H1 (cell line): ENCODE results near the gene ETS1. TPM values are rescaled to one million over a fixed set of nuclear protein-coding genes. Genes with fewer than 3 reads are reported as not detected.

Source experiments
- CTCF ChIA-PET: fragments of 300-600 bp; sonication (Branson Sonifier 250); formaldehyde crosslinking; loops from one replicate; lab custom pipeline; 2021; ENCODE audit not compliant: partially characterized antibody; lab: Charles Lee
- POLR2A ChIA-PET: fragments of 300-600 bp; sonication (Branson Sonifier 250); formaldehyde crosslinking; loops from one replicate; lab custom pipeline; 2021; ENCODE audit warnings: inconsistent platforms; ENCODE audit not compliant: partially characterized antibody; lab: Charles Lee
- DNase-seq, 2 experiments: peaks; one replicate each; pipeline versions ENCODE4 v3.0.0 to v3.0.0-alpha.2; 2010 to 2022; ENCODE audit warnings: low spot score in 2 of 2, low read depth in 1 of 2, mixed read lengths in 1 of 2
- FAIRE-seq: peaks from 2 replicates; lab custom pipeline; 2011; peaks lifted over from hg19 to GRCh38; lab: Jason Lieb, UNC
- H2AFZ ChIP-seq: 2 replicates; pipeline ENCODE4 v1.8.1; 2012; ENCODE audit warnings: low read length, inconsistent platforms
- H2AK5ac ChIP-seq: 2 replicates; pipeline ENCODE4 v1.6.1; 2013; ENCODE audit warnings: low read depth, low read length
- H2BK120ac ChIP-seq: replicated peaks from 2 replicates; pipeline ENCODE3; 2013; ENCODE audit warnings: low read depth, low read length, inconsistent platforms
- H2BK12ac ChIP-seq: 2 replicates; pipeline ENCODE4 v1.6.1; 2013; ENCODE audit warnings: low read depth, low read length
- H2BK15ac ChIP-seq: 2 replicates; pipeline ENCODE4 v1.6.1; 2013; ENCODE audit warnings: low read length
- H2BK20ac ChIP-seq: 2 replicates; pipeline ENCODE4 v1.6.1; 2013; ENCODE audit warnings: low read length
- H2BK5ac ChIP-seq: 2 replicates; pipeline ENCODE4 v1.6.1; 2013; ENCODE audit warnings: low read depth, low read length
- H3K14ac ChIP-seq: 2 replicates; pipeline ENCODE4 v1.6.1; 2013; ENCODE audit warnings: inconsistent platforms; ENCODE audit not compliant: insufficient read length
- H3K18ac ChIP-seq: 2 replicates; pipeline ENCODE4 v1.6.1; 2013; ENCODE audit warnings: low read length; ENCODE audit errors: extremely low read depth
- H3K23ac ChIP-seq: 2 replicates; pipeline ENCODE4 v1.6.1; 2013; ENCODE audit warnings: inconsistent platforms; ENCODE audit not compliant: insufficient read length
- H3K23me2 ChIP-seq: 2 replicates; pipeline ENCODE4 v1.6.1; 2013; ENCODE audit warnings: low read depth, low read length
- H3K27ac ChIP-seq: 2 replicates; pipeline ENCODE4 v1.6.1; 2011; ENCODE audit warnings: low read depth, low read length, inconsistent platforms
- H3K27me3 ChIP-seq, 4 experiments: replicated peaks in 1 of 4; 1 replicate in 1 of 4; 2 replicates in 3 of 4; pipeline versions ENCODE4 v1.6.1 to v1.8.1; 2011 to 2013; ENCODE audit warnings: low read length in 3 of 4, mild to moderate bottlenecking in 3 of 4, inconsistent platforms in 2 of 4, mixed read lengths in 2 of 4, moderate library complexity in 1 of 4; ENCODE audit not compliant: control insufficient read depth in 3 of 4, insufficient read depth in 3 of 4; ENCODE audit errors: extremely low read depth in 1 of 4
- H3K36me3 ChIP-seq, 4 experiments: 2 replicates each; pipeline versions ENCODE4 v1.6.1 to v1.8.1; 2011 to 2013; ENCODE audit warnings: mild to moderate bottlenecking in 4 of 4, low read length in 3 of 4, moderate library complexity in 2 of 4, control low read depth in 1 of 4, inconsistent platforms in 1 of 4; ENCODE audit not compliant: insufficient read depth in 4 of 4, control insufficient read depth in 2 of 4
- H3K4ac ChIP-seq: replicated peaks from 2 replicates; pipeline ENCODE3; 2013; ENCODE audit warnings: low read length, low read depth, mixed read lengths, inconsistent platforms; ENCODE audit not compliant: insufficient read length
- H3K4me1 ChIP-seq, 4 experiments: replicated peaks in 1 of 4; 1 replicate in 1 of 4; 2 replicates in 3 of 4; pipeline versions ENCODE4 v1.6.1 to v1.8.1; 2011 to 2013; ENCODE audit warnings: low read length in 3 of 4, inconsistent platforms in 2 of 4, mixed read lengths in 1 of 4; ENCODE audit not compliant: insufficient read depth in 4 of 4, control insufficient read depth in 3 of 4
- H3K4me2 ChIP-seq, 2 experiments: 2 replicates each; pipeline versions ENCODE4 v1.6.1 to v1.8.1; 2011 to 2013; ENCODE audit warnings: low read depth in 2 of 2, low read length in 2 of 2, control low read depth in 1 of 2, inconsistent platforms in 1 of 2, mild to moderate bottlenecking in 1 of 2; ENCODE audit not compliant: insufficient read depth in 1 of 2
- H3K4me3 ChIP-seq, 4 experiments: fragments of 200-600, 300-600 bp in 1 of 4; sonication (generic), shearing (Covaris generic), sonication (Bioruptor Twin) in 1 of 4; 2 replicates each; pipeline versions ENCODE4 v1.5.1 to v1.8.1; 2011 to 2016; ENCODE audit warnings: low read length in 4 of 4, low read depth in 3 of 4, control low read depth in 2 of 4, inconsistent platforms in 2 of 4, mild to moderate bottlenecking in 2 of 4, mixed read lengths in 1 of 4, moderate library complexity in 1 of 4; ENCODE audit not compliant: insufficient read depth in 2 of 4; ENCODE audit errors: extremely low read depth in 1 of 4
- H3K56ac ChIP-seq: replicated peaks from 2 replicates; pipeline ENCODE3; 2013; ENCODE audit warnings: low read depth, mild to moderate bottlenecking, mixed read lengths, low read length, inconsistent platforms; ENCODE audit not compliant: insufficient read length
- H3K79me1 ChIP-seq: 2 replicates; pipeline ENCODE4 v1.6.1; 2013; ENCODE audit warnings: low read depth, low read length, control low read depth
- H3K79me2 ChIP-seq, 2 experiments: 2 replicates each; pipeline versions ENCODE4 v1.6.1 to v1.8.1; 2012 to 2013; ENCODE audit warnings: low read length in 2 of 2, mild to moderate bottlenecking in 2 of 2, inconsistent platforms in 1 of 2; ENCODE audit not compliant: insufficient read depth in 2 of 2, control insufficient read depth in 1 of 2
- H3K9ac ChIP-seq, 4 experiments: replicated peaks in 1 of 4; 1 replicate in 1 of 4; 2 replicates in 3 of 4; pipeline versions ENCODE4 v1.6.1 to v1.8.1; 2011 to 2013; ENCODE audit warnings: low read depth in 3 of 4, low read length in 3 of 4, control low read depth in 2 of 4, mild to moderate bottlenecking in 2 of 4, moderate library complexity in 2 of 4, inconsistent platforms in 1 of 4; ENCODE audit errors: extremely low read depth in 1 of 4
- H3K9me3 ChIP-seq, 2 experiments: 2 replicates each; pipeline versions ENCODE4 v1.6.1 to v1.8.1; 2012 to 2013; ENCODE audit warnings: mild to moderate bottlenecking in 2 of 2, moderate library complexity in 2 of 2, control low read depth in 1 of 2, inconsistent platforms in 1 of 2, low read depth in 1 of 2, low read length in 1 of 2, mixed read lengths in 1 of 2; ENCODE audit not compliant: insufficient read depth in 2 of 2
- H4K20me1 ChIP-seq, 2 experiments: replicated peaks in 1 of 2; 2 replicates each; pipeline versions ENCODE3 to v1.8.1; 2011 to 2013; ENCODE audit warnings: inconsistent platforms in 2 of 2, low read length in 2 of 2, mild to moderate bottlenecking in 1 of 2; ENCODE audit not compliant: insufficient read depth in 2 of 2, control insufficient read depth in 1 of 2
- H4K5ac ChIP-seq: 2 replicates; pipeline ENCODE4 v1.6.1; 2013; ENCODE audit warnings: low read length, low read depth, mixed read lengths, inconsistent platforms; ENCODE audit not compliant: insufficient read length
- H4K8ac ChIP-seq: 2 replicates; pipeline ENCODE4 v1.8.0; 2013; ENCODE audit warnings: mild to moderate bottlenecking, moderate library complexity, low read length, inconsistent platforms; ENCODE audit not compliant: insufficient read depth; ENCODE audit errors: extremely low read depth
- H4K91ac ChIP-seq: replicated peaks from 2 replicates; pipeline ENCODE3; 2013; ENCODE audit warnings: low read length, mixed read lengths, inconsistent platforms; ENCODE audit not compliant: insufficient read length
- BCL11A ChIP-seq, 2 experiments: IDR thresholded peaks; one replicate each; pipeline ENCODE4 v1.6.1; 2011; ENCODE audit warnings: low read depth in 2 of 2, low read length in 2 of 2, mild to moderate bottlenecking in 2 of 2
- CREB1 ChIP-seq: IDR thresholded peaks from 2 replicates; pipeline ENCODE4 v1.6.1; 2012; ENCODE audit warnings: inconsistent platforms
- EGR1 ChIP-seq: IDR thresholded peaks from 2 replicates; pipeline ENCODE4 v1.6.1; 2011; ENCODE audit warnings: low read depth, low read length, borderline replicate concordance
- EZH2 ChIP-seq: fragments of 200-600 bp; sonication (generic); IDR thresholded peaks from 2 replicates; pipeline ENCODE4 v1.7.1; 2012; ENCODE audit warnings: low read depth, mild to moderate bottlenecking, moderate library complexity, low read length, inconsistent platforms; ENCODE audit not compliant: severe bottlenecking
- MAFK ChIP-seq: IDR thresholded peaks from 2 replicates; pipeline ENCODE4 v1.6.1; 2012; ENCODE audit warnings: low read depth, mild to moderate bottlenecking, improper control_type of control experiment, low read length
- POLR2A ChIP-seq, 2 experiments: IDR thresholded peaks; 1 replicate in 1 of 2; 2 replicates in 1 of 2; pipeline ENCODE4 v1.6.1; 2011; ENCODE audit warnings: low read depth in 2 of 2, low read length in 2 of 2, mild to moderate bottlenecking in 2 of 2; ENCODE audit errors: control extremely low read depth in 1 of 2
- RNF2 ChIP-seq: fragments of 200-900, 300-1000 bp; sonication (generic); IDR thresholded peaks from 2 replicates; pipeline ENCODE4 v1.7.1; 2016; ENCODE audit warnings: borderline replicate concordance, low read depth, mild to moderate bottlenecking, antibody characterized with exemption, low read length; ENCODE audit not compliant: poor library complexity, severe bottlenecking; ENCODE audit errors: missing control alignments
- TAF1 ChIP-seq: IDR thresholded peaks from 2 replicates; pipeline ENCODE4 v1.6.1; 2011; ENCODE audit warnings: mild to moderate bottlenecking, low read depth, low read length
- TCF12 ChIP-seq: IDR thresholded peaks from 2 replicates; pipeline ENCODE4 v1.6.1; 2011; ENCODE audit warnings: low read depth, mild to moderate bottlenecking, low read length
- TEAD4 ChIP-seq: IDR thresholded peaks from 2 replicates; pipeline ENCODE4 v1.6.1; 2012; ENCODE audit warnings: low read depth, low read length, inconsistent platforms, mixed read lengths
- ZNF274 ChIP-seq: IDR thresholded peaks from 2 replicates; pipeline ENCODE4 v1.7.0; 2012; ENCODE audit warnings: low read length, borderline replicate concordance; ENCODE audit errors: extremely low read depth
- WGBS, 2 experiments: shearing (Covaris generic) in 1 of 2; methylation state at CpG; one replicate each; pipeline versions ENCODE4 v1.1.6 to v1.1.7; 2013 to 2015; ENCODE audit warnings: low lambda C conversion rate in 2 of 2, mixed read lengths in 2 of 2, inconsistent platforms in 1 of 2, low coverage in 1 of 2, missing lambda C conversion rate in 1 of 2; ENCODE audit not compliant: insufficient replicate concordance in 2 of 2, insufficient coverage in 1 of 2, insufficient read length in 1 of 2; ENCODE audit errors: extremely low coverage in 1 of 2, missing lambda C conversion rate in 1 of 2; 5-methylcytosine and 5-hydroxymethylcytosine counted together
- polyA plus RNA-seq, 7 experiments: library from polyadenylated mRNA; depleted of rRNA in 3 of 7; stranded (reverse) in 5 of 7; unstranded in 2 of 7; fragments of >200 nt in 5 of 7; fragments of 200-250 nt in 2 of 7; gene quantifications; 1 replicate in 5 of 7; 2 replicates in 1 of 7; 4 replicates in 1 of 7; pipeline versions ENCODE4 v1.2.1 to v1.2.3, GENCODE V29; 2011 to 2013; ENCODE audit warnings: missing spikeins in 2 of 7, mixed read lengths in 2 of 7
- total RNA-seq: library from RNA; stranded (reverse); fragmentation: NEBNext Ultra II Directional; extraction: Animal tissue kit (Norgen Biotek cat#: 25700); gene quantifications from 2 replicates; pipeline ENCODE4 v1.2.1, GENCODE V29; 2021
- TF ChIP-seq, protein P1 (sequence below): IDR thresholded peaks from 2 replicates; pipeline ENCODE4 v1.6.1; 2012; ENCODE audit warnings: low read length, inconsistent platforms

Gene ETS1
- total and polyA plus RNA-seq, 2 of the 8 experiments (the other 6 are each of a cell fraction or from before 2014, with no cell fraction given): 10.0 to 35.3 TPM

DNA sequence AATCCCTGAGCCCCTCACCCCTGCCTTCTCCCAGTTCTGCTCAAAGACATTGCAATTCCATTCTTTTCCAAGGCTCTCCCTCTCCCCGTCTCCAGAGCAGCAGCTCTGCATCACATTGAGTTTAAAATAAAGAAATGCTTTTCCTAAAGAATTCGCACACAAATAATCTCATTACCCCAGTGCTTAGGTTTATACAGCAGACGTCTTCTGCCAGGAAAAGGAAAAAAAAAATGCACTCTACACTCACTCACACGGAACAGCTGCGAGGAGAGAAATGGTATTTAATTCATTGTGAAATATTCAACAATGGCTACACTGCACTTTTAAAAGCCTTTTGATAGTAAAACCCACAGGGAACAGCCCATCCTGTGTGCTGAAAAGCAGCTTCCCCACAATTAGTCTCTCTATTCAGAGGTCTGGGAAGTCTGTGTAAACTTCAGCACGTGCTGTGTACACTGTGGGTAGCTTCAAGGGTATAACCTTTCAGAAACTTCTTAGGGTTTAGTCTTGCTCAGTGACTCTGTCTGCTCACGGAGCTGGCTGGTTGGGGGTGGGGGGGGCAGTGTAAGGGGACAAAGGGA, 42.8 kb downstream of the ETS1 start:
- no peak overlapping the region for H2BK12ac ChIP-seq
- no peak overlapping the region for H3K56ac ChIP-seq
- no peak overlapping the region for H3K27ac ChIP-seq
- no peak for FAIRE-seq
- POLR2A ChIA-PET: interaction anchor here (0.6 to 1.8 kb wide), 4 partner anchors 12 to 19 kb away, joined by 3 to 8 read pairs (median 3); no protein-coding TSS in a partner anchor
- H2BK15ac ChIP-seq: no peak overlapping the region
- no peak overlapping the region for H3K14ac ChIP-seq
- peaks cover 2% of the 10 kb centered on the region; the same call in 1 of the 2 replicates for H3K23me2 ChIP-seq
- no peak overlapping the region for H2BK120ac ChIP-seq
- peaks cover 5 to 11% of the 10 kb centered on the region in 2 experiments for H4K20me1 ChIP-seq
- peak overlapping the region; percentile 14 to 35; a peak in 1 of 4 replicates for H3K4me2 ChIP-seq
- no peak overlapping the region for H3K4ac ChIP-seq
- no peak overlapping the region for H2BK5ac ChIP-seq
- no peaks in the 10 kb centered on the region for H3K9me3 ChIP-seq
- peaks cover 1 to 9% (median 2%) of the 10 kb centered on the region in 4 experiments for H3K4me1 ChIP-seq
- H3K23ac ChIP-seq: no peak overlapping the region
- 0 out of 8 replicates have a peak overlapping the region, but pooled peaks of 1 of the 4 experiments have one; percentile 8 for H3K4me3 ChIP-seq
- WGBS, 2 experiments: 43% methylated on average over 7 of the region's 7 CpGs; no CpG with 5 or more reads in 1 of the 2 experiments
- no peak overlapping the region for H4K5ac ChIP-seq
- no peak overlapping the region for H2BK20ac ChIP-seq
- H3K27me3 ChIP-seq: peaks cover 12 to 47% (median 33%) of the 10 kb centered on the region in 4 experiments
- H2AFZ ChIP-seq: no peak overlapping the region
- no peak for DNase-seq
- H3K36me3 ChIP-seq: no peaks in the 10 kb centered on the region
- no peak overlapping the region for H4K8ac ChIP-seq
- no peak overlapping the region for H3K18ac ChIP-seq
- no peak overlapping the region for H4K91ac ChIP-seq
- H2AK5ac ChIP-seq: no peak overlapping the region
- no peaks in the 10 kb centered on the region for H3K79me2 ChIP-seq
- no peak overlapping the region for H3K9ac ChIP-seq
- no peaks in the 10 kb centered on the region; the same call in 1 of the 2 replicates for H3K79me1 ChIP-seq
- CTCF ChIA-PET: interaction anchor here (0.6 to 2.8 kb wide), 9 partner anchors 8 to 373 kb away, joined by 3 to 15 read pairs (median 4); no protein-coding TSS in a partner anchor
- no peak for TF ChIP-seq MAFK
- TF ChIP-seq TAF1: no peak
- TF ChIP-seq EGR1: no peak
- no peak for TF ChIP-seq TCF12
- TF ChIP-seq TEAD4: no peak
- TF ChIP-seq BCL11A (IDR thresholded peaks at IDR 0.05; ENCODE audit: low read depth in 2 of 2, low read length in 2 of 2): no peak
- no peak for TF ChIP-seq RNF2
- TF ChIP-seq EZH2: no peak
- no peak for TF ChIP-seq POLR2A (IDR thresholded peaks at IDR 0.05; ENCODE audit: control extremely low read depth in 1 of 2, low read depth in 2 of 2, low read length in 2 of 2)
- TF ChIP-seq ZNF274: no peak
- TF ChIP-seq, protein P1, sequence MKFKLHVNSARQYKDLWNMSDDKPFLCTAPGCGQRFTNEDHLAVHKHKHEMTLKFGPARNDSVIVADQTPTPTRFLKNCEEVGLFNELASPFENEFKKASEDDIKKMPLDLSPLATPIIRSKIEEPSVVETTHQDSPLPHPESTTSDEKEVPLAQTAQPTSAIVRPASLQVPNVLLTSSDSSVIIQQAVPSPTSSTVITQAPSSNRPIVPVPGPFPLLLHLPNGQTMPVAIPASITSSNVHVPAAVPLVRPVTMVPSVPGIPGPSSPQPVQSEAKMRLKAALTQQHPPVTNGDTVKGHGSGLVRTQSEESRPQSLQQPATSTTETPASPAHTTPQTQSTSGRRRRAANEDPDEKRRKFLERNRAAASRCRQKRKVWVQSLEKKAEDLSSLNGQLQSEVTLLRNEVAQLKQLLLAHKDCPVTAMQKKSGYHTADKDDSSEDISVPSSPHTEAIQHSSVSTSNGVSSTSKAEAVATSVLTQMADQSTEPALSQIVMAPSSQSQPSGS: no peak
- no peak for TF ChIP-seq CREB1
